CD4-positive, alpha-beta T cell treated with Interleukin-6 at 100 ng/mL for 8 hours (primary cell): ENCODE measurements around the gene ANAPC5.

Experiments
- DNase-seq: peaks from one replicate; pipeline ENCODE4 v3.0.0-alpha.2; 2020; ENCODE audit warnings: mixed read lengths, low spot score

ANAPC5 gene

DNA sequence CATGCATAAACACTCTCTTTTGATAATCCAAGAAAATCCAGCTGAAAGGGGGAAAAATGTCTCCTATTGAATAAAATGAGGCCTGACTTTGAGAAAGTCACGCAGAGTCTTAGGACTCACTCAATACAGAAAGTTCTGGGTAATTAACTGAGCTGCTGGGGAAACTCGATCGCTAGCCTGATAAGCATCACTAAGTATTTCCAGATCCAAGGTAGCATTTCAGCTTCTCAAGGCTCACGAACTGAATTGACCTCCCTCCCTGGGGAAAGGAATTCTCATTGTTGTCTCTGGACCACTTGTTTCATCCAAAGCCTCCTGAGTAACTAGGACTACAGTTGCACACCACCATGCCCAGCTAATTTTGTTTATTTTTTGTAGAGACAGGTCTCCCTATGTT is 13.8 kb upstream of the ANAPC5 start:
- no peak for DNase-seq

DNA sequence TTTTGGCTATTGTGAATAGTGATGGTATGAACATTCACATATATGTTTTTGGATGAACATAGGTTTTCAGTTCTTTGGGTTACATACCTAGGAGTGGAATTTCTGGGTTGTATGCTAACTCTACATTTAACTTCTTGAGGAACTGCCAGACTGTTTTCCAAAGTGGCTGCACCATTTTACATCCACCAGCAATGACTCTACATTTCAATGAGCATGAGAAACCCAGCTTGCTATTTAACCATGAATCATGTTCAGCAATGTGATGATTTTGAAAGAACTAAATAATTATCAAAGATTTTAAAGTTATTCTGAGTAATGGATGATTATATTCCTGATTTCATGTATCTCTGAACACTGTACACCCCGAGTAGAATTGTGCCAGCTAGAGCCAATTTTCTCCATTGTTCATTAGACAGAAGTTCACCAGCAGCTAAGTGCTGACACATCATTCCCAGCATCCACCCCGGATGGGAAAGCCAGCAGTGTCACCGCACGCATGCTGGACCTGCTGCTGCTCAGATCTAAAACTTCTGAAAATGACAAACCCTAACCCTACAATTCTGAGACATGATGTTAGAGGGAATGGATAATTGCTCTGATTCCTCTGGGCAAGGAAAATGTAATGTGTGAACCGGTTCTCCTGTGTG is 13.3 kb upstream of the ANAPC5 start:
- no peak for DNase-seq

DNA sequence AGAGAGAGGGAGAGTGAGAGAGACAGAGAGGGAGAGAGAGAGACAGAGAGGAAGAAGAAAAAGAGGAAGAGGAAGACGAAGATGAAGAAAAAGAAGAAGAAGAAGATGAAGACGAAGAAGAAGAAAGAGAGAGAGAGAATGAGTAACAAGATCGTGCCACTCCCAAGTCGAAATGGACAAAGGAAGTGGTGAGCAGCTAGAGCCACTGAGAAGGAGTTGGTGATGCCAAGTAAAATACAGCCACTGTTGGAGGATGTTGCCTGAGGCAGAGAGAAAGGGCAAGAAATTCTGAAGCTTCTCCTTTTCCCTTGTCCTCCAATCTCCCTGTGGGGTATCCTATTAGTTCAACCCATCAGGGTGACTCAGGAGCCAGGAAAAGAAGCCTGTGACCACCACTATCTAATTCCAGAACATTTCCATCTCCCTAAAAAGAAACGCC is 12.5 kb upstream of the ANAPC5 start:
- no peak for DNase-seq

- no peak for DNase-seq
These were observed 5.9 kb upstream of the ANAPC5 start for GRCh38 chr12:121358073-121358472.

- no peak for DNase-seq
These were observed 5.1 kb upstream of the ANAPC5 start for GRCh38 chr12:121357331-121357730.

DNA sequence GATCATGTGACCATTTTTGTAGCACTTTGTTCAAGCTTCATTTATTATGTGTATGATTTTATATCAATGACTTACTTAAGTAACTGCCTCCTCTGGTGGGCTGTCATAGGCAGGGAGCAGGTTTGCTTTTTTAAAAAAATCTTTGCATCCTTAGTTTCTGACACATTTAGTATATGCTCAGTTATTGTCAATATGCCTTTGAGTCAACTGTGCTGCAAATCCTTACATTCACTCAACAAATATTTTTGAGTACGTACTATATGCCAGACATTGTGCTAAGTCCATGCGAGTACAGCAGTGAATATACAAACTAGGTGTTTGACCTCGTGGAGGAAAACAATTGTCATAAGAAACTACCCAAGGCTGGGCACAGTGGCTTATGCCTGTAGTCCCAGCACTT is 4.4 kb upstream of the ANAPC5 start:
- no peak for DNase-seq

DNA sequence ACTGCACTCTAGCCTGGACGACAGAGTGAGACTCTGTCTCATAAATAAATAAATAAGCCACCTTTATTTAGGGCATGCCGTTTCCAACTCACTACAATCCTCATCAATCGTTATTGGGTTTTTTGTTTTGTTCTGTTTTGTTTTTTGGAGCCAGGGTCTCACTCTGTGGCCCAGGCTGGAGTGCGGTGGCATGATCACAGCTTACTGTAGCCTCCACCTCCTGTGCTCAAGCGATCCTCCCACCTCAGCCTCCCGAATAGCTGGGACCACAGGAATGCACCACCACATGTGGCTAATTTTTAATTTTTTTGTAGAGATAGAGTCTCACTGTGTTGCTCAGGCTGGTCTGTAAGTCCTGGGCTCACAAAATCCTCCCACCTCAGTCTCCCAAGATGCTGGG is 3.6 kb upstream of the ANAPC5 start:
- DNase-seq = no peak

- no peak for DNase-seq
These were observed 439 bp upstream of the ANAPC5 start for GRCh38 chr12:121352682-121353018.

- DNase-seq = no peak
These were observed 5.5 kb downstream of the ANAPC5 start for GRCh38 chr12:121346747-121347146.

GRCh38 chr12:121345151-121345815 is 6.9 kb downstream of the ANAPC5 start:
- DNase-seq = no peak

DNA sequence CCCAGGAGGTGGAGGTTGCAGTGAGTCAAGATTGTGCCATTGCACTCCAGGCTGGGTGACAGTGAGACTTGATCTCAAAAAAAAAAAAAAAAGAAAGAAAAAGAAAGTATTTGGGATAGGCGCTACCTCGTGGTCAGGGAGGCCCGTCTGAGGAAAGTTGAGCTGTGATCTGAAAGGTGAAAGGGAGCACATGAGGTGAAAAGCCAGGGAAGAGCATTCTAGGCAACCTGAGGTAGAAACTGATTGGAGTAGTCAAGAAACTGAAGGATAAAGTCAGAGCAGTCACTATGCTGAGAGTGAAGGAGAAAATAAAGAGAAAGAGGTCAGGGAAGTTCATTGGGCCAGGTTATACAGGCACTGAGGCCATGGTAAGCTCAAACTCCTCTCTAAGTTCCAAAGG is 7.7 kb downstream of the ANAPC5 start:
- no peak for DNase-seq

GRCh38 chr12:121337416-121337815 is 14.8 kb downstream of the ANAPC5 start:
- no peak for DNase-seq

GRCh38 chr12:121334513-121335343 is 17.5 kb downstream of the ANAPC5 start:
- peak; percentile 59 for DNase-seq

- DNase-seq = no peak
These were observed 18.5 kb downstream of the ANAPC5 start for GRCh38 chr12:121333747-121334146.

DNA sequence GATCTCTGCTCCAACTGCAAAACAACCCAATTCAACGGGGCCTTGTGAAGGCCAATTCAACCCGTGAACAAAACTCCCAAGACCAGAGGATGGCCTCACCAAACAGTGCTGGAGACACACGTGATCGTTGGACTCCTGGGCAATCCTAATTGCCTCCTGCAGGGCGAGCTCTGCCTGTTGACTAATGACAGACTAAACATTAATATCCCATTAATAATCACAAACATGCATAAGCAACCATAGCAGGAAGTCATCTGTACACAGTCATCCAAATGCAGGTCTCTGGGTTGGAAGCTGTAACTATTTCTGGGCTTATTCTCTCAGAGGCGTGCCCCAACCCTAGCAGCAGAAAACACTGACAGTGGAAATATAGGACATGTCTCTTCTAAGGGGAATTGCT is 21.0 kb downstream of the ANAPC5 start:
- no peak for DNase-seq

DNA sequence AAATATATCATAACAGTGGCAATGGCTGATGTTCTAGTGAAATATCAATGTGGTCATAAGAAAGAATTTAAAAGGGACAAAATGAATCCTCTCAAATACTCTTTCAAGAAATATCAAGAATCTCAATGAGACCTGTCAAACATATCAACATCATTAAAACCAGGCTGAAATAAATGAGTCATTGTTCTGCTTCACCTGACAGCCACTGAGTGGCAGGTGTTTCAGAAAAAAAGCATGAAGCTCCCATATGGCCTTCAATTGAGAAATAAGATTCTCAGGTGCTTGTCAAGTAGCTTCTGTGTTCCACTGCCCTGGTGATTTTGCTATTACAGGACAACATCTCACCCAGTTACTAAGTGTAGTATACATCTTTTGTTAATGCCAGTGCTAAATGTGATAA is 21.5 kb downstream of the ANAPC5 start:
- no peak for DNase-seq

DNA sequence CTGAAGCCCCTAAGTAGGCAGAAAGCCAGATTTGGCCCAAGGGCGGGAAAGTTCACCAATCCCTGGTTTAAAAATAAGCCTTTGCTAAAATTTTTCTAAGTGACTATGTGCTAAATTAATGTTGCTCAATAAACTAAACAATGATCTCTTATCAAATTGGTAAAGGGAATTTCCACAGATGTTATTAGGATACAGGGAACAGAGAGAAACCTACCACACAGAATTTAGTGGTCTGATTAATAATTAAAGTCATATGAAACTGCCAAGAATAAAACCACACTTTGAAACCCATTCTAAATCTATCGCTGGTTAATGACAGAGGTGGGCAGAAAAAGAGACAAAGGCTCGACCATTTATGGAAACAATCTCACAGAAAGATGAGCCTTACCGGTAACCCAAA is 22.0 kb downstream of the ANAPC5 start:
- no peak for DNase-seq

DNA sequence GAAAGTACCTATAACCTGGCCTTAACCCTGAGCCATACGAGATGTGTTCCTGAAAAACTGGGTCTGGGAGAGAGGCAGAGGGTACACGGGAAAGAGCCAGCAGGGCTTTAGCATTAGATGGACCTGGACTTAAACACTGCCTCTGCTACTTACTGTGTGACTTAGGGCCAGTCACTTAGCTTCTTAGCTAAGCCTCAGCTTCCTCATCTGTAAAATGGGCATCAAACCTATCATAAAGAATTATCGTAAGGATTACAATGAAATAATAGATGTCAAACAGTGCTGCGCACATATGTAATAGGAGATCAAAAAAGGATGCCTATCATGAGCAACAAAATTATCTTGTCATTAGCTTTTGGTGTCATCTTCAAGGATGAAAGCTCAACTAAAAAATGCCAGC is 23.6 kb downstream of the ANAPC5 start:
- DNase-seq = no peak

GRCh38 chr12:121326996-121327674 is 25.1 kb downstream of the ANAPC5 start:
- no peak for DNase-seq

DNA sequence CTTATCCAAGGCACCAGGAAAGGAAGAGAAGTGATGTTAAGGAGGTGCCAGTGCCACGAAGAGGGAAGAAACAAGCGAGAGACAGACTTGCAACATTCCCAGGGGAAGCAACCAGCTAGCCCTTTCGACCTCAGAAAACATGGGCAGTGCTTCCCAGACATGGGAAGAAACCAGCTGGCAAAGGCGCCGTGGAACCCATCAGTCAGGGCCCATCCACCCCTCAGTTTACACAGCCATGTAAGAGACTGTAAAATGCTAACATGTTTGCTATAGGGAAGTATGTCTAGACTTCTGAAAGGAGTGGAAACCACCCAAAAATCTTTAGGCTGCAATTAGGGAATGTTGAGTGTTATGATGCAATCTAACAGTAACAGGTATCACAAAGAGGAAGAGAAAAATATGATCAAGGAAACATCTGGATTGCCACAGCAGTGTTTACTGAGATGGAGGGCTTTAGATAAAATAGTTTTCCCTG is 26.3 kb downstream of the ANAPC5 start:
- no peak for DNase-seq

DNA sequence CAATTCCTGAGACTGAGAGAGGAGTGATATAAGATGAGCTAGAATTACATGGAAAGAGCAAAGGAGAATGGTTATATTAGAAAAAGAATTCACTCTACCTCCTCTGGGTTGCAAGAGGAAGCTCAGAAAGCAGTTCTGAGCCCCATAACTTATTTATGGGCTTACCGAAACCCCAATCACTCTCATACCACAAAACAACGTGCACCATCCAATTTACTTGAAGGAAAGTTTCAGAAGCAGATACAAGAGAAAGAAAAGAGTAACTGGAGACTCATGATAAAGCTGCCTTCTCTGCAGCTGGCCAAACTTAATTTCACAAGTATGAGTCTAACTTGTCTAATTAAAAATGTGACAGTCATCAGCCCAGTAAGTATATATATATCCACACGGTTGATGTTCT is 28.3 kb downstream of the ANAPC5 start:
- DNase-seq = no peak

DNA sequence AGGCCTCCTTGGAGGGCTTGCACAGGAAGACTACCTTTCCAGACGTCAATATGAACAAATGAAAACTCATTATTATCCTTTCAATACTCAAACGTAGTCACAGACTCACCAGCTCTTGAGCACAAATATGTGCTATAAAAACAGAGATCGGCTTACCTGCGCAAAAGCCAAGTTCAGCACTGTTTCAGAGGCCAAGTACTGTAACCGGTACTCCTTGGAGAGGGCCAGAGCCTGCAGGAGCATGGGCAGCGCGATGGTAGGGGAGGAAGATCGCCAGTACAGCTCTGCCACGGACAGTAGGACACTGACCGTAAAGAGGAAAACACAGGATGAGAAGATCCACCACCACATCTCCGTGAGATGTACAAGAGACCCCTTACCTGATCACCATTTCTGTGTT is 34.1 kb downstream of the ANAPC5 start:
- DNase-seq = no peak

- DNase-seq = no peak
These were observed 37.8 kb downstream of the ANAPC5 start for GRCh38 chr12:121314431-121314830.
